Astrocyte of the spinal cord (primary cell): ENCODE measurements around the gene P2RX5.

Experiments
- DNase-seq: peaks from one replicate; pipeline ENCODE4 v3.0.0; 2011; ENCODE audit warnings: low read depth, low spot score
- H3K4me3 ChIP-seq: 2 replicates; pipeline ENCODE4 v1.5.1; 2011; ENCODE audit warnings: low read depth, mild to moderate bottlenecking, low read length, moderate library complexity
- in situ Hi-C: cut with HindIII; loops from 2 replicates; pipeline ENCODE4 v1.10.0; 2017; ENCODE audit warnings: low sequenced_read_pairs
- TF ChIP-seq, protein P1 (sequence below): IDR thresholded peaks from 2 replicates; pipeline ENCODE4 v1.5.1; 2012; ENCODE audit warnings: low read depth, mild to moderate bottlenecking, low read length, inconsistent platforms

Gene P2RX5

DNA sequence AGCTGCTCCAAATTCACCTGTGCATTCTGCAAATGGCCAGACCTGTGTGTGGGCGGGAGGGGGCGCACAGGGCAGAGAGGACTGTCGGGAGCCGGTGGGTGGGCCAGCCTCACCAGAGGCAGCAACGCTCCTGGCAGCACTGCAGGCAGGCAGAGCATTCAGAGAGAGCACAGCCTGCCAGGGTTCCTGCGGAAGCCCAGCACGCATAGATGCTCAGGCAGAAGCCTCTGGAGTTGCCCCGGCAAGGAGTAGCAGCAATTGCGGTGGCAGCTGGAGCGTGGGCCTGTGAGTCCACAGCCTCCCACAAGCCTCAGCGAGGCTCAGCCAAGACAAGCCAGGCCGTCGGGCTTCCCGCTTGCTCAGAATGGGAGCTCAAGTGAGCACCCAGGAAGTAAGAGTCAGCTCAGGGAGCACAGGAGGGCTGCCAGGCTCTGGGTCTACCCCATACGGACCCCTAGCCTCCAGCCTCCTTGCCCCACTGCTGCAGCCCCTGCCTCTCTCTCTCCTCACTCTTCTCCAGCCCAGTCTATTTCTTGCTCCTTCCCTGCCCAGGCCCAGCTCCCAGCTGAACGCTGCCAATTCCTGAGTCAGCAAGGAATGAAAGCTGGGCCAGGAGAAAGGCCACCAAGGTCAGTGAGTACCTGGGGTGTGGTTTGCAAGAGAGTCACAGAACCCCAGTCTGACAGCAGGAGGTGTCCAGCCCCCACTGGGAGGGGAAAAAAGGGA lies 17.7 kb downstream of the P2RX5 start:
- DNase-seq, result peak; percentile 40
- no peak overlapping the region for H3K4me3 ChIP-seq
- TF ChIP-seq, protein P1, sequence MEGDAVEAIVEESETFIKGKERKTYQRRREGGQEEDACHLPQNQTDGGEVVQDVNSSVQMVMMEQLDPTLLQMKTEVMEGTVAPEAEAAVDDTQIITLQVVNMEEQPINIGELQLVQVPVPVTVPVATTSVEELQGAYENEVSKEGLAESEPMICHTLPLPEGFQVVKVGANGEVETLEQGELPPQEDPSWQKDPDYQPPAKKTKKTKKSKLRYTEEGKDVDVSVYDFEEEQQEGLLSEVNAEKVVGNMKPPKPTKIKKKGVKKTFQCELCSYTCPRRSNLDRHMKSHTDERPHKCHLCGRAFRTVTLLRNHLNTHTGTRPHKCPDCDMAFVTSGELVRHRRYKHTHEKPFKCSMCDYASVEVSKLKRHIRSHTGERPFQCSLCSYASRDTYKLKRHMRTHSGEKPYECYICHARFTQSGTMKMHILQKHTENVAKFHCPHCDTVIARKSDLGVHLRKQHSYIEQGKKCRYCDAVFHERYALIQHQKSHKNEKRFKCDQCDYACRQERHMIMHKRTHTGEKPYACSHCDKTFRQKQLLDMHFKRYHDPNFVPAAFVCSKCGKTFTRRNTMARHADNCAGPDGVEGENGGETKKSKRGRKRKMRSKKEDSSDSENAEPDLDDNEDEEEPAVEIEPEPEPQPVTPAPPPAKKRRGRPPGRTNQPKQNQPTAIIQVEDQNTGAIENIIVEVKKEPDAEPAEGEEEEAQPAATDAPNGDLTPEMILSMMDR, result no peak
- in situ Hi-C loops, result no loop called here

DNA sequence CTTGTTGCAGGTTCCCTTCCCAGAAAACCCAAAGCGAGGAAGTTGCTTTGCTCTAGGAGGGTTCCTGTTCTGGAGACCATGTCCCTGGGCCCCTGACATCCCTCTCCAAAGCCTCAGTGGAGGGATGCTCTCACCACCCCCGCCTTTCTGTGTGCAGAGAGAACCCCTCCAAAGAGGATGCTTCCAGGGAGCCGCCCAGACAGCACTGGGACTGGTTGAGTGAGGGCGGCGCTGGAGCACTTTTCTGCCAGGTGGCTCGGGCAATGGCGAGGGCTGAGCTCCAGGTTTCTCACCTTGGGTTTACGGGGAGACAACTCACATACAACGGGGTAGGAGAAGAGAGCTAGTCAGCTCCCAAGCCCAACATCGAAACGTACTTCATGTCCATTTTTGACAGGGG lies 20.1 kb downstream of the P2RX5 start:
- no peak for DNase-seq
- in situ Hi-C loops, result no loop called here
- H3K4me3 ChIP-seq, result no peak overlapping the region
- TF ChIP-seq, protein P1, result no peak

DNA sequence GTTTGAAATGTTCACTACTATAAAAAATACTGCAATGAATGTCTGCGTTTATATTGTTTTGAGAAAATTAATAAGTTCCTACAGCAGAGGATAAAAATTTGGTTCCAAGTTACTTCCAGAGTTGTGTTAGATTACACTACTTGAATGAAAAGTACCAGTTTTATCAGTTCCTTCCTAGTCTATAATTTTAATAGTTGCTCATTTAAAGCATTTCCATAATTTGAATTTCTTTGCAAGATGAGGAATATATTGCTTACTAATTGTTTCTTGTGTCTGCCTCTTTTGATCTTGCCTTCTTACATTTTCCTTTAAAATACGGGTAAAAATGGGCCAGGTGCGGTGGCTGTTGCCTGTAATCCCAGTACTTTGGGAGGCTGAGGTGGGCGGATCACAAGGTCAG lies 23.4 kb downstream of the P2RX5 start:
- in situ Hi-C loops, result no loop called here
- DNase-seq, result no peak
- TF ChIP-seq, protein P1, result no peak
- no peak overlapping the region for H3K4me3 ChIP-seq

DNA sequence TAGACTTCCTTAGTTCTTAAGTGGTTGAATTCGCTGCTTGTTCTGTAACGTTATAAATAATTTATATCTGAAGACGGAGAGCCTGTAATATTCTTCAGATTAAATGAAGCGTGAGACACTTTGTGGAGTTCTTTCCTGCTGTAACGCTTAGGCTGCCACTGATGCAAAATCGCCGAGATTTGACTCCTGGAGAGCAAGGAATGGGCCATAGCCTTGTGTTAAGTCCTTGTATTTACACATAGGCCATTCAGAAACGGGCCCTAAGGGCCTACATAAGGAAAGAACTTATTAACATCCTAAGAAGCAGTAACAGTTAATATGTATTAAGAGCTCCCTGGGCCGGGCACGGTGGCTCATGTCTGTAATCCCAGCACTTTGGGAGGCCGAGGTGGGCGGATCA lies 26.4 kb downstream of the P2RX5 start:
- H3K4me3 ChIP-seq, result peak overlapping the region; percentile 96
- no peak for DNase-seq
- TF ChIP-seq, protein P1, result no peak
- in situ Hi-C loops, result no loop called here

DNA sequence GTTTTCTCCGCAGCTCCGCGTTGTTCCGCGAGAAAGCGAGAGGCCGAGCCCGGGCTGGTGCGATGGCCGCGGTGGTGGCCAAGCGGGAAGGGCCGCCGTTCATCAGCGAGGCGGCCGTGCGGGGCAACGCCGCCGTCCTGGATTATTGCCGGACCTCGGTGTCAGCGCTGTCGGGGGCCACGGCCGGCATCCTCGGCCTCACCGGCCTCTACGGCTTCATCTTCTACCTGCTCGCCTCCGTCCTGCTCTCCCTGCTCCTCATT lies 26.9 kb downstream of the P2RX5 start:
- TF ChIP-seq, protein P1, result no peak
- in situ Hi-C loops, result no loop called here
- peak overlapping the region; percentile 96 for H3K4me3 ChIP-seq
- DNase-seq, result no peak

DNA sequence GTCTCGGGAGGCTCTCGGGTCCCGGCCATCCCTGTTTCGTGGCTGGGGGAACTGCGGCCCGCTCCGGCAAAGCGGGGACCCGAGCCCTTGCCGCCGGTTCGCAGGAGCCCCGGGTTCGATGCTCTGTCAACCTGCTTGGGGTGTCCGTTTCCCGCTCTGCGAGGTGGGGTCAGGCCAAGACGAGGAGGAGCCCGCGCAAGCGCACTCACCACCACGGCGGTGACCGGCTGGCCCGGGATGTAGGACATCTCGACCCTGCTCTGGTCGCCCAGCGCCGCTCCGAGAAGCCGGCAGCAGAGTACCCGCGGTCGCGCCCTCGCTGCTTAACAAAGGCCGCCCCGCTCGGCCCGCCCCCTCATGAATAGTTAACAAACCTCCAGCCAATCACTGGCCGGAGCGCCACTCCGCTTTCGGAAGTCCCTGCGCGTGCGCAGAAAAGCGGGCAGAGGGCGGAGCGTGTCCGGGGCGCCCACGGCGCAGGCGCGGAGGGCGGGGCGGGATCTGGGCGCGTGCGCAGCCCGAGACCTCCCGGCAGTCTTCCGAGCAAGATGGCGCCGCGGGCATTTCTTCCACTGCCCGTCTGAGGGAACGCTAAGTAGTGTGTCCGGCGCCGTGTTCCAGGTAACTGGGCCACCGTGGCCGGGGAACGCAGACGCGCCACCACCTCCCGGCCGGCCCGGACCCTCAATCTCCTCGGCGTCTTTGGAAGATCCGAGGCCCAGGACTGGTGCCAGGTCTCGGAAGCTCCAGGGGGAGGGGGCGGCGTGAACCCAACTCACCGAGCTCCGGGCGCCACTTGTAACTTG lies 27.5 kb downstream of the P2RX5 start, which contains the start of the genes EMC6 and TAX1BP3:
Gene EMC6 (plus strand): TSS at position 534 of the 806 bp plus-strand sequence. CDS start 335 bp downstream, outside the sequence.
Gene TAX1BP3 (minus strand): TSS at position 300 of the 806 bp plus-strand sequence. CDS start 52 bp downstream, at position 248.
- peak within 1 kb of the TSS; percentile 96 for H3K4me3 ChIP-seq
- TF ChIP-seq, protein P1, result no peak
- in situ Hi-C loops, result no loop called here
- peak; percentile 99 for DNase-seq
